Measurements from ENCODE around the gene PMM2. TPM values are rescaled to one million over a fixed set of nuclear protein-coding genes. Genes with fewer than 3 reads are reported as not detected.

PMM2 gene
- total RNA-seq, 1 donor from 2014 or later: 22.2 TPM

DNA sequence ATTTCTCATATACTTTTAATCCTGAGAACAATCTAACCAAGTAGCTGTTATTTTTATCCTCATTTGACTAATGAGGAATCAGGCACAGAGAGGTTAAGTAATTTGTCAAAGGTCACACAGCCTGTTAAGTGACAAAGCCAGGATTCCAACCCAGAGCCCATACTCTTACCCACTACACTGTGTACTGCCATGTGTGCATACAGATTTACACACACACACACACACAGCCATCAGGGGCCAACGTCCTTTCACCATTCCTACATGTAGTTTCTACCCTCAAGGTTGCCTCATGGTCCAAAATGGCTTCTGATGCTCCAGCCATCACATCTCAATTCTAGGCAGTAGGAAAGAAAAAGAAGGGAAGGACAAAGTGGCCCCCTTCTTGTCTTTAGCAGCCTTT is 22.3 kb upstream of the PMM2 start:
- H3K4me2 ChIP-seq: no peak overlapping the region
- Mint-ChIP-seq H3K9me3 (no peaks in the 10 kb centered on the region), H3K36me3 (peaks cover 39% of the 10 kb centered on the region), H3K4me1 (no peaks in the 10 kb centered on the region), H3K4me3 (no peak overlapping the region), H3K27ac (no peak overlapping the region), H3K27me3 (ENCODE audit: insufficient read depth, low read depth) (peaks cover 4% of the 10 kb centered on the region)
- H3K36me3 ChIP-seq: no peaks in the 10 kb centered on the region
- H3K4me3 ChIP-seq: no peak overlapping the region
- no peak overlapping the region for H3K9ac ChIP-seq
- H3K9me3 ChIP-seq (ENCODE audit: low read depth): no peaks in the 10 kb centered on the region
- no peaks in the 10 kb centered on the region for H3K79me2 ChIP-seq (ENCODE audit: low read depth)
- no peak overlapping the region for H2AFZ ChIP-seq (replicated peaks)
- TF ChIP-seq EZH2phosphoT487 (IDR thresholded peaks at IDR 0.05): no peak
- TF ChIP-seq, protein P1, sequence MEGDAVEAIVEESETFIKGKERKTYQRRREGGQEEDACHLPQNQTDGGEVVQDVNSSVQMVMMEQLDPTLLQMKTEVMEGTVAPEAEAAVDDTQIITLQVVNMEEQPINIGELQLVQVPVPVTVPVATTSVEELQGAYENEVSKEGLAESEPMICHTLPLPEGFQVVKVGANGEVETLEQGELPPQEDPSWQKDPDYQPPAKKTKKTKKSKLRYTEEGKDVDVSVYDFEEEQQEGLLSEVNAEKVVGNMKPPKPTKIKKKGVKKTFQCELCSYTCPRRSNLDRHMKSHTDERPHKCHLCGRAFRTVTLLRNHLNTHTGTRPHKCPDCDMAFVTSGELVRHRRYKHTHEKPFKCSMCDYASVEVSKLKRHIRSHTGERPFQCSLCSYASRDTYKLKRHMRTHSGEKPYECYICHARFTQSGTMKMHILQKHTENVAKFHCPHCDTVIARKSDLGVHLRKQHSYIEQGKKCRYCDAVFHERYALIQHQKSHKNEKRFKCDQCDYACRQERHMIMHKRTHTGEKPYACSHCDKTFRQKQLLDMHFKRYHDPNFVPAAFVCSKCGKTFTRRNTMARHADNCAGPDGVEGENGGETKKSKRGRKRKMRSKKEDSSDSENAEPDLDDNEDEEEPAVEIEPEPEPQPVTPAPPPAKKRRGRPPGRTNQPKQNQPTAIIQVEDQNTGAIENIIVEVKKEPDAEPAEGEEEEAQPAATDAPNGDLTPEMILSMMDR (IDR thresholded peaks at IDR 0.05): no peak
- TF ChIP-seq EZH2 (IDR thresholded peaks at IDR 0.05): no peak
- no peak overlapping the region for H3K27ac ChIP-seq
- H3K27me3 ChIP-seq: no peaks in the 10 kb centered on the region
- no peaks in the 10 kb centered on the region for H4K20me1 ChIP-seq (ENCODE audit: low read depth)
- no peaks in the 10 kb centered on the region for H3F3A ChIP-seq (ENCODE audit: low read depth)
- H3K4me1 ChIP-seq: no peaks in the 10 kb centered on the region
- DNase-seq (ENCODE audit: low spot score): no peak

DNA sequence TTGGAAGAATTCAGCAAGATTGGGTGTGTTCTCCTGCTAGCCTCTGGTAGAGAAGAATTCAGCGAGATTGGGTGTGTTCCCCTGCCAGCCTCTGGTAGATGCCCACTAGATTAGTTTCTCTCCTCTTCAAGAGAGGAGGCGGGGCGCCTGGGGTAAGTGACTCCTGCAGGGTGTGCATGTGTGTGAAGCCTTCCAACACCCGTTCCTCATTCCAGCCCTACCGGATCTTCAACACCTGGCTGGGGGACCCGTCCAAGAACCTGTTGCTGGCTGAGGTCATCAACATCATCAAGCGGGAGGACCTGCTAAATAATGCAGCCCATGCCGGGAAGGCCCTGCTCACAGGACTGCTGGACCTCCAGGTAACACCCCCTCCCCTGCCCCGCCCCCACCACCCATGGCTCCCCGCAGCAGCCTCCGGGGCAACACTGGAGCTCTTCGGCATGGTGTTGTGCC is 21.5 kb upstream of the PMM2 start:
- TF ChIP-seq EZH2 (IDR thresholded peaks at IDR 0.05) (no peak), EZH2phosphoT487 (IDR thresholded peaks at IDR 0.05) (no peak)
- TF ChIP-seq, protein P1 (IDR thresholded peaks at IDR 0.05): no peak
- Mint-ChIP-seq H3K27ac (no peak overlapping the region), H3K9me3 (no peaks in the 10 kb centered on the region)

DNA sequence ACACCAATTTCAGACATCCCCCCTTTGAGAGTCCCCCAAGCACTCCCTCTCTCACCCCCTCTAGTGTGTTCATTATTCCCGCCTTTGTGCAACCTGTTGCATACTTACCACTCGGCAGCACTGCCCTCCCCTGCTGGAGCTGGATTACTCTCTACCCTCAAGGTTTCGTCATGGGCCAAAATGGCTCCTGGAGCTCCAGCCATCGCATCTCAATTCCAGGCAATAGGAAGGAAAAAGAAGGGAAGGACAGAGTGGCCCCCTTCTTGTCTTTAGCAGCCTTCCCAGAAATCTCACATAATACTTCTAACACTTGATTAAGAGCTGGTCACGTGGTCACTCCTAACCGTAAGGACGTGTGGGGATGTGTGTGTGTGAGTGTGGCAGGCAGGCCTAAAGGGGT is 20.4 kb upstream of the PMM2 start:
- no peak overlapping the region for H3K4me2 ChIP-seq
- DNase-seq (ENCODE audit: low spot score): no peak
- no peaks in the 10 kb centered on the region for H3K36me3 ChIP-seq
- TF ChIP-seq, protein P1 (IDR thresholded peaks at IDR 0.05): no peak
- TF ChIP-seq EZH2 (IDR thresholded peaks at IDR 0.05) (no peak), EZH2phosphoT487 (IDR thresholded peaks at IDR 0.05) (no peak)
- Mint-ChIP-seq H3K27ac (no peak overlapping the region), H3K27me3 (ENCODE audit: insufficient read depth, low read depth) (peaks cover 4% of the 10 kb centered on the region), H3K4me3 (peak overlapping the region; percentile 48), H3K9me3 (no peaks in the 10 kb centered on the region), H3K36me3 (peaks cover 39% of the 10 kb centered on the region), H3K4me1 (no peaks in the 10 kb centered on the region)
- no peak overlapping the region for H2AFZ ChIP-seq (replicated peaks)
- H3K4me3 ChIP-seq: no peak overlapping the region
- no peaks in the 10 kb centered on the region for H4K20me1 ChIP-seq (ENCODE audit: low read depth)
- H3K79me2 ChIP-seq (ENCODE audit: low read depth): no peaks in the 10 kb centered on the region
- H3K9me3 ChIP-seq (ENCODE audit: low read depth): no peaks in the 10 kb centered on the region
- no peaks in the 10 kb centered on the region for H3K4me1 ChIP-seq
- no peak overlapping the region for H3K27ac ChIP-seq
- H3K27me3 ChIP-seq: no peaks in the 10 kb centered on the region
- H3K9ac ChIP-seq: no peak overlapping the region
- no peaks in the 10 kb centered on the region for H3F3A ChIP-seq (ENCODE audit: low read depth)

More for the DNA sequence above, 21.5 kb upstream of the PMM2 start:
- Histone ChIP-seq H3K4me3 (no peak overlapping the region), H3K79me2 (ENCODE audit: low read depth) (no peaks in the 10 kb centered on the region), H3K27ac (no peak overlapping the region), H3K27me3 (no peaks in the 10 kb centered on the region), H3K36me3 (no peaks in the 10 kb centered on the region), H2AFZ (replicated peaks) (no peak overlapping the region), H3F3A (ENCODE audit: low read depth) (no peaks in the 10 kb centered on the region), H3K4me1 (no peaks in the 10 kb centered on the region), H4K20me1 (ENCODE audit: low read depth) (no peaks in the 10 kb centered on the region), H3K9ac (no peak overlapping the region), H3K4me2 (no peak overlapping the region), H3K9me3 (ENCODE audit: low read depth) (no peaks in the 10 kb centered on the region)
- Mint-ChIP-seq H3K27me3 (ENCODE audit: insufficient read depth, low read depth) (peaks cover 4% of the 10 kb centered on the region), H3K4me1 (no peaks in the 10 kb centered on the region), H3K36me3 (peaks cover 42% of the 10 kb centered on the region), H3K4me3 (no peak overlapping the region)
- DNase-seq (ENCODE audit: low spot score): no peak

Data from neural progenitor cell (in vitro differentiated cells).